Spleen (tissue), 11 donors: ENCODE data around the gene PHRF1. TPM values are rescaled to one million over a fixed set of nuclear protein-coding genes. Genes with fewer than 3 reads are reported as not detected.

Source experiments
- DNase-seq: peaks from one replicate; pipeline ENCODE4 v3.0.0-alpha.2; 2020
- H3K27ac ChIP-seq, 8 donors: fragments of 200-600 bp; sonication (generic) in 7 of 8; 1 replicate in 4 of 8; 2 replicates in 4 of 8; pipeline versions ENCODE4 v1.5.0 to v1.8.0; 2016 to 2021; ENCODE audit warnings: inconsistent platforms in 4 of 8, mild to moderate bottlenecking in 4 of 8, moderate library complexity in 1 of 8
- H3K27me3 ChIP-seq, 7 donors: fragments of 200-600 bp; sonication (generic) in 6 of 7; replicated peaks in 1 of 7; 1 replicate in 4 of 7; 2 replicates in 3 of 7; pipeline versions ENCODE4 v1.5.0 to v1.8.0; 2016 to 2021; ENCODE audit warnings: inconsistent platforms in 3 of 7, mild to moderate bottlenecking in 1 of 7
- H3K36me3 ChIP-seq, 6 donors: fragments of 200-600 bp; sonication (generic) in 5 of 6; 1 replicate in 4 of 6; 2 replicates in 2 of 6; pipeline versions ENCODE4 v1.5.0 to v1.8.0; 2016 to 2021; ENCODE audit warnings: inconsistent platforms in 2 of 6
- H3K4me1 ChIP-seq, 6 donors: fragments of 200-600 bp; sonication (generic) in 5 of 6; 1 replicate in 3 of 6; 2 replicates in 3 of 6; pipeline versions ENCODE4 v1.5.0 to v1.8.0; 2016 to 2021; ENCODE audit warnings: inconsistent platforms in 3 of 6
- H3K4me3 ChIP-seq, 8 donors: fragments of 200-600 bp; sonication (generic) in 7 of 8; 1 replicate in 4 of 8; 2 replicates in 4 of 8; pipeline versions ENCODE4 v1.5.0 to v1.8.0; 2016 to 2021; ENCODE audit warnings: inconsistent platforms in 4 of 8, mild to moderate bottlenecking in 4 of 8, moderate library complexity in 2 of 8
- H3K9me3 ChIP-seq, 8 donors: fragments of 200-600 bp; sonication (generic) in 7 of 8; 1 replicate in 4 of 8; 2 replicates in 4 of 8; pipeline versions ENCODE4 v1.5.0 to v1.8.0; 2016 to 2021; ENCODE audit warnings: inconsistent platforms in 4 of 8
- POLR2A ChIP-seq, 3 donors: fragments of 450-650 bp; IDR thresholded peaks; one replicate each; pipeline ENCODE4 v1.5.1; 2017; ENCODE audit warnings: antibody characterized with exemption in 3 of 3, mild to moderate bottlenecking in 1 of 3
- POLR2AphosphoS5 ChIP-seq, 3 donors: sonication (generic); formaldehyde crosslinking; IDR thresholded peaks; one replicate each; pipeline ENCODE4 v1.5.1; 2017; ENCODE audit warnings: antibody characterized with exemption in 3 of 3
- WGBS, 5 donors: extraction: QIAGEN DNeasy Blood & Tissue Kit in 3 of 5; methylation state at CpG; one replicate each; pipeline versions ENCODE4 v1.1.5 to v1.1.7; 2013 to 2018; 5-methylcytosine and 5-hydroxymethylcytosine counted together
- intact Hi-C: fragments of 100-400 bp; cut with DNase I; formaldehyde crosslinking; loops from one replicate; pipeline ENCODE4 v1.15.0; 2023; ENCODE audit warnings: low total_unique reads
- polyA plus RNA-seq, 3 donors: library from polyadenylated mRNA; stranded (reverse); fragments of 200-250 nt; gene quantifications; one replicate each; pipeline ENCODE4 v1.2.1, GENCODE V29; 2013
- total RNA-seq, 7 donors: library from RNA; depleted of rRNA in 3 of 7; stranded (reverse); fragments of >200 nt in 3 of 7; fragmentation: NEBNext Ultra II Directional in 4 of 7; extraction: Animal tissue kit (Norgen Biotek cat#: 25700) in 4 of 7; gene quantifications; one replicate each; pipeline versions ENCODE4 v1.1.0 to v1.2.1, GENCODE V29; 2016 to 2021
- TF ChIP-seq, protein P1 (sequence below), 11 experiments: fragments of 200-600 bp in 7 of 11; fragments of 450-650 bp in 4 of 11; sonication (generic) in 4 of 11; IDR thresholded peaks in 8 of 11; conservative IDR thresholded peaks in 3 of 11; 1 replicate in 7 of 11; 2 replicates in 4 of 11; pipeline versions ENCODE4 v1.4.0 to v1.8.0; 2016 to 2021; ENCODE audit warnings: antibody characterized with exemption in 11 of 11, inconsistent platforms in 4 of 11, mild to moderate bottlenecking in 1 of 11
- donor health status: healthy with polysubstance abuse.
- donor health status: DM: no; HTN: no; CAD: no; lungs with moderate emphysema.
- donor health status: DM: no; HTN: no; CAD: no.
- donor health status: Bipolar disorder and iron deficiency.
- donor health status: healthy.
- donor health status: DM: no; HTN: no; CAD: no.
- donor health status: DM: yes; HTN: yes; CAD: no.

PHRF1 gene
- total and polyA plus RNA-seq, 10 donors = 7.3 to 41.5 (median 30.6) TPM

DNA sequence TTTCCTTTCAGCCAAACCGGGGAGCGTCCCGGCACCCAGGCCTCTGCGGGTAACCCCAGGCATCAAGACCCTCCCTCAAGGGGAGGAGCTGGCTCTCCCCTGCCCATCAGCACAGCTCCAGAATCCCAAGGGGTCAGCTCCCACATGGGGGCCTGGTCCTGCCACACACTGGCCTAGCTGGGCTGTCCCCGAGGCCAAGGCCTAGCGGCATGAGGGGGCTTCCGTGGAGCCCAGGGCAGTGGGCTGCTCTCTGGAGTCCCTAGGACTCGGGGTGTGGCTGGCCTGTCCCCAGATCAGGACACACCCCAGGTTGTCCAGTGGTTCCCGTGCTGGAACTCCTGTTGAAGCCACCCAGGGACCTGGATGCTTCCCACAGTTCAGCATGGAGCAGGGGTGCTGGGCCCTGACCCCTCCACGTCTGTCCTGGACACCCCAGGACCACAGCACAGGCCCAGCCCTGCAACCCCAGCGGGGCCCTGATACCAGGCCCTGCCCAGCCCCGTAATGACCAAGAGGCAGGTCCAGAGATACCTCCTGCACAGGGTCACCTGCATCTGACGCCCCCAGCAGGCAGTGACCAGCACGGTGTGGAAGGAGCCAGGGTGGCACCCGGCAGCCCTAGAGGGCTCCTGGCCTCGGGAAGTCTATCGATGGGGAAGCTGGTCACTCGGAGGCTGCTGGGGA, 46.4 kb upstream of the PHRF1 start:
- H3K36me3 ChIP-seq = peaks cover 0 to 38% (median 26%) of the 10 kb centered on the region in 6 donors
- H3K9me3 ChIP-seq = no peaks in the 10 kb centered on the region
- no peaks in the 10 kb centered on the region for H3K27me3 ChIP-seq
- H3K27ac ChIP-seq = no peak overlapping the region
- WGBS, 5 donors = 87 to 97% (median 91%) methylated on average over 8 to 18 of the region's 18 CpGs
- peak in 1 of 3 donors; percentile 18 for TF ChIP-seq POLR2AphosphoS5 (IDR thresholded peaks at IDR 0.05)
- no peak for TF ChIP-seq POLR2A (IDR thresholded peaks at IDR 0.05)
- H3K4me3 ChIP-seq = no peak overlapping the region
- H3K4me1 ChIP-seq = peaks cover 9 to 34% (median 25%) of the 10 kb centered on the region in 6 donors
- DNase-seq = no peak
- intact Hi-C loops = no loop called here

DNA sequence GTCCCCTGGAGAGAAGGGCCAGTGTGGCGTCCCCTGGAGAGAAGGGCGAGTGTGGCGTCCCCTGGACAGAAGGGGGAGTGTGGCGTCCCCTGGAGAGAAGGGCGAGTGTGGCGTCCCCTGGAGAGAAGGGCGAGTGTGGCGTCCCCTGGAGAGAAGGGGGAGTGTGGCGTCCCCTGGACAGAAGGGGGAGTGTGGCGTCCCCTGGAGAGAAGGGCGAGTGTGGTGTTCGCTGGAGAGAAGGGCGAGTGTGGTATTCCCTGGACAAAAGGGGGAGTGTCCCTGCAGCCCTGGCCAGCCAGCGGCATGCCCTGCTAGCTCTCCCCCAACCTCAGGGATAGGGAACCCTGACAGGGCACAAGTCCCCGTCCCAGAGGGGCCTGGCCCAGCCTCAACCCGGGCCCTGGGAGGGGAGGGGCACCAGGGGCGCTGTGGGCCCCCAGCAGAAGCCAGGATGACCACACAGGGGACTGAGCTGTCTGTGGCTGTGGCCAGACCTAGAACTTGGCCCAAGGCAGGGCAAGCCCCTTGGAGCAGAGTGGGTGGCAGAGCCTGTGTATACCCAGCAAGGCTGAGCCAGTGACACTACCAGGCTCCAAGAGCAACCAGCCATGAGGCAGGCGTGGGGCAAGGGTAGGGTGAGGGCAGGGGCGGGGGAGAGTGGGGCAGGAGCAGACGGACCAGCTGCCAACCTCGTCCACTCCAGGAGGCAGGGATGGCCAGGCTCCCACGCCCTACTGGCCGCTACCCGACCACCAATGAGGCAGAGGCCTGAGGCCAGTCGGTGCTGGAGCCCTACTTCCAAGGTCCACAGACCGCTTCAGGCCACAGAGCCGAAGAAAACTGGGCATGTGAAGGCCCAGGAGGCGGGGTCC, 45.1 kb upstream of the PHRF1 start:
- 90 to 95% (median 94%) methylated on average over 17 to 28 of the region's 28 CpGs for WGBS, 5 donors
- H3K4me1 ChIP-seq = peaks cover 9 to 40% (median 31%) of the 10 kb centered on the region in 6 donors
- peaks cover 0 to 5% (median 0%) of the 10 kb centered on the region in 7 donors for H3K27me3 ChIP-seq
- intact Hi-C loops = no loop called here
- TF ChIP-seq POLR2A (IDR thresholded peaks at IDR 0.05) (no peak), POLR2AphosphoS5 (IDR thresholded peaks at IDR 0.05) (peak in 2 of 3 donors; percentile 7 to 10)
- peak; percentile 73 for DNase-seq
- peaks cover 0 to 38% (median 26%) of the 10 kb centered on the region in 6 donors for H3K36me3 ChIP-seq
- no peaks in the 10 kb centered on the region for H3K9me3 ChIP-seq
- H3K27ac ChIP-seq = peak overlapping the region in 1 of 8 donors; percentile 8
- no peak overlapping the region for H3K4me3 ChIP-seq

DNA sequence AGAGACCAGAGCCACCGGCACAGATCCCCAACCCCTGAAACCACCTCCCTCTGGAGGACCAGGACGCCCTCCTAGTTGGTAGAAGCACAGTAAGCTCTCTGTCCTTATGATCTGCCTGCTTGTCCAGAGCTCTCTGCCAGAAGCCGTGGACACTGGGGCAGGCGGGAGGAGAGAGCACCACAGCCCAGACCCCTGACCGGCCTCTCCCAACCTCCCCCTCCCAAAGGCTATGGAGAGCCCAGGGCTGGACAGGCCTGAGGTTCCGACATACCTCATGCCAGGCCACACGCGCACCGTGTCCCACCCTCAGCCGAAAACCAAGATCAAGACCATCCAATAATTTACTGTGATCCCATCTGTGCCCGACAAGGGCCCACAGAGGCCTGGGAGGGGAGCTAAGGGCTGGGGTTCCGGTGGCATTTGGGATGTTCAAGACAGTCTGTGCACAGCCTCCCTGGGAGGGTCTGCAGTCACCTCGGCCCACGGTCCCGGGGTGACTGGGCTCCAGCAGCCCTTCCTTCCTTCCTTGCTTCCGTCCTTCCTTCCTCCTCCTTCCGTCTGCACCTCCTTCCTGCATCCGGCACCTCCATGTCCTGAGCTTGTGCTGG, 44.2 kb upstream of the PHRF1 start:
- Histone ChIP-seq H3K4me1 (peaks cover 16 to 48% (median 39%) of the 10 kb centered on the region in 6 donors), H3K36me3 (peaks cover 0 to 38% (median 26%) of the 10 kb centered on the region in 6 donors), H3K4me3 (no peak overlapping the region), H3K9me3 (no peaks in the 10 kb centered on the region), H3K27ac (peak overlapping the region in 2 of 8 donors; percentile 8 to 16), H3K27me3 (peaks cover 0 to 13% (median 0%) of the 10 kb centered on the region in 7 donors)
- TF ChIP-seq, protein P1, sequence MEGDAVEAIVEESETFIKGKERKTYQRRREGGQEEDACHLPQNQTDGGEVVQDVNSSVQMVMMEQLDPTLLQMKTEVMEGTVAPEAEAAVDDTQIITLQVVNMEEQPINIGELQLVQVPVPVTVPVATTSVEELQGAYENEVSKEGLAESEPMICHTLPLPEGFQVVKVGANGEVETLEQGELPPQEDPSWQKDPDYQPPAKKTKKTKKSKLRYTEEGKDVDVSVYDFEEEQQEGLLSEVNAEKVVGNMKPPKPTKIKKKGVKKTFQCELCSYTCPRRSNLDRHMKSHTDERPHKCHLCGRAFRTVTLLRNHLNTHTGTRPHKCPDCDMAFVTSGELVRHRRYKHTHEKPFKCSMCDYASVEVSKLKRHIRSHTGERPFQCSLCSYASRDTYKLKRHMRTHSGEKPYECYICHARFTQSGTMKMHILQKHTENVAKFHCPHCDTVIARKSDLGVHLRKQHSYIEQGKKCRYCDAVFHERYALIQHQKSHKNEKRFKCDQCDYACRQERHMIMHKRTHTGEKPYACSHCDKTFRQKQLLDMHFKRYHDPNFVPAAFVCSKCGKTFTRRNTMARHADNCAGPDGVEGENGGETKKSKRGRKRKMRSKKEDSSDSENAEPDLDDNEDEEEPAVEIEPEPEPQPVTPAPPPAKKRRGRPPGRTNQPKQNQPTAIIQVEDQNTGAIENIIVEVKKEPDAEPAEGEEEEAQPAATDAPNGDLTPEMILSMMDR (IDR thresholded peaks at IDR 0.05 in 8 of 11, conservative IDR thresholded peaks at IDR 0.05 in 3 of 11) = no peak
- TF ChIP-seq POLR2AphosphoS5 (IDR thresholded peaks at IDR 0.05) = peak in 1 of 3 donors; percentile 43
- WGBS, 5 donors = 51 to 85% (median 79%) methylated on average over 8 to 18 of the region's 18 CpGs
- intact Hi-C loops = no loop called here
- DNase-seq = no peak

DNA sequence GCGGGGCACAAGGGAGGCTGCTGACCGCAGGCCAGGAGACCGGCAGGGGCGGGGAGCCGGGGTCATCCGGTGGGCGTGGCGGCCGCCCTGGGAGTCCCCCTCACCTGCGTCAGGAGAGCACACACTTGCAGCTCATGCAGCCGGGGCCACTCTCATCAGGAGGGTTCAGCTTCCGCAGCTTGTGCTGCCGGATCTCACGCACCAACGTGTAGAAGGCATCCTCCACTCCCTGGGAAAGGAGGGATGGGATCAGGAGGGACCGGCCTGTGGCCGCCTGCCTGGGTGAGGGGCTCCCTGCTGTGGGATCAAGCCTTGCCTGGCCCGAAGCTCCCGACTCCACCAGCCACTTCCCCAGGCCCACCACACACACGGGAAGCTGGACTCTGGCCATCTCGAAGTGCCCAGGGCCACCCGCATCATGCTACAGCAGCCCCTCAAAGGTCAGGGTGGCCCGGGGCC, 43.7 kb upstream of the PHRF1 start:
- intact Hi-C loops = no loop called here

More for the DNA sequence above, 43.7 kb upstream of the PHRF1 start:
- Histone ChIP-seq H3K4me1 (peaks cover 22 to 53% (median 45%) of the 10 kb centered on the region in 6 donors), H3K36me3 (peaks cover 0 to 38% (median 26%) of the 10 kb centered on the region in 6 donors), H3K27ac (peak overlapping the region in 2 of 8 donors; percentile 8 to 16), H3K4me3 (no peak overlapping the region), H3K9me3 (no peaks in the 10 kb centered on the region), H3K27me3 (peaks cover 0 to 18% (median 0%) of the 10 kb centered on the region in 7 donors)
- no peak for TF ChIP-seq POLR2A (IDR thresholded peaks at IDR 0.05)
- TF ChIP-seq, protein P1 (IDR thresholded peaks at IDR 0.05 in 8 of 11, conservative IDR thresholded peaks at IDR 0.05 in 3 of 11) = no peak
- TF ChIP-seq POLR2AphosphoS5 (IDR thresholded peaks at IDR 0.05) = no peak
- 73 to 87% (median 85%) methylated on average over 19 to 23 of the region's 23 CpGs for WGBS, 5 donors
- peak; percentile 76 for DNase-seq
